ENCODE data around the gene SMR3B. TPM values are rescaled to one million over a fixed set of nuclear protein-coding genes. Genes with fewer than 3 reads are reported as not detected.

Gene SMR3B
- total RNA-seq = not detected in 2 replicates

DNA sequence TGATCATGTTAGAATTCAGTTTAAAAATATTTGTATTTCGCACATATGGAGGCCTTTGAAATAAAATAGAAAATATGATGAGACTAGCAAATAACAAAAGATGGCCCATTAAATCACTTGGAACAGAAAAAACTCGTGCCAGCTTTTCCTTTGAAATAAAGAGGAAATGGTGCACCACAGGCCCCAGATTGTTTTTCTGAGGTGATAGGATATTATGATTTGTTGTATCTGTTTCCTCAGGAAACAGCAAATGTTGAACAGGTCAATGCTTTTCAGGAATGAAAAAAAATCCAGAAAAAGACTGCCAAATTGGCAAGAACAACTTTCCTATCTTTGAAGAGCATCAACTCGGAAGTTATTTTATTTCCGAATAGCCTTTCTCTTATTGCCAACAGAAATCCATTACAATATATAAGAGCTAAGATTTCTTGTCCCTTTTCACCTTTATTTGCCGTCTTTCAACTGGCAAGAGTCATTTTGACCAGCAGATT, at the start of gene SMR3B:
SMR3B (plus strand) TSS at position 441 of the 491 bp plus-strand sequence. CDS start 1,380 bp downstream, outside the sequence.

DNA sequence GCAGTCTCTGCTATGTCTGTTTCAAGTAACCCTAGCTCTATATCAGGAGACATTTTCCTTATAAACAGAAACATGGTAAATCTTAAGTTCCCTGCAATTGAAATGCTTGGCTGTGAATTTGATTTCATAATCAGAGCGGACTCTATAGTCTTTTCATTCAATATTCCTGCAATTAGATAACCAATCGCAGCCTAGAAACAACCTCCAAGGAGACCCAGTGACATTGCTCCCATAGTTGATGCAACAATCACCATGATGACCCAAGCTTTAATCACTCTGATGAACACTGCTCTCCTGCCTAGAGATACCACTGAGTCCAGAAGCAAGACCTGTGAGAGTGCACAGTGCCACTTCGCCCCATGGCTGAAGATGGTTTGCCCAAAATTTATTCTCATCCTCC, 48.2 kb upstream of the SMR3B start, which contains the start of gene CABS1:
CABS1 (plus strand) TSS at position 301 of the 400 bp plus-strand sequence; CDS start at position 360, 59 bp downstream.

DNA sequence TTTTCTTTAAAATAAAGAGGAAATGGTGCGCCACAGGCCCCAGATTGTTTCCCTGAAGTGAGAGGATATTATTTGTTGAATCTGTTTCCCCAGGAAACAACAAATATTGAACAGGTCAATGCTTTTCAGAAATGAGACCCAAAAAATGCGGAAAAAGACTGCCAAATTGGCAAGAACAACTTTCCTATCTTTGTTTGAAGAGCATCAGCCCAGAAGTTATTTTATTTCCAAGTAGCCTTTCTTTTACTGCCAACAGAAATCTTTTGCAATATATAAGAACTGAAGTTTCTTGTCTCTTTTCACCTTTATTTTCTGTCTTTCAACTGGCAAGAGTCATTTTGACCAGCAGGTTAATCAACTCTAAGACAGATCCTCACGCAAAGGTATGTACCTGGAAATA, 22.5 kb upstream of the SMR3B start, which contains the start of gene SMR3A:
SMR3A (plus strand) TSS at position 301 of the 400 bp plus-strand sequence. CDS start 1,356 bp downstream, outside the sequence.

DNA sequence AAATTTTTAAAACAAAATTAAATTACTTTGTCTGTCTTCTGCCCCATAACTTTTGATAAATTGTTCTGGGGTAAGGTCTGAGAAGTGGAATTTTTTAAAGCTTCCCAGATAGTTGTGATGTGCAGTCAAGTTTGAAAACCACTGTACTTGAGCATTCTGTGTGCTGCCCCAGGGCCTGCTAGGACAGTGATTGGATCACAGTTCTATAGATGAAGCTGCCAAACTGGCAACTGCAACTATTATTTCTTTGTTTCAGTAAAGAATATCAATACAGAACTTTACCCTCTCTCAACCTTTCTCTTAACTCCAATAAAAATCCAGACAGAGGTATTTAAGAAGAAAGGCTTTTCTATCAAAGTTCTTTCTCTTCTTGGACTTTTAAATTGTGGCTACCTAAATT, 14.6 kb downstream of the SMR3B start, which contains the start of gene OPRPN:
OPRPN (plus strand) TSS at position 361 of the 400 bp plus-strand sequence. CDS start 1,346 bp downstream, outside the sequence.

Other genes starting within 250 kb of the SMR3B start
- gene PRR27, start 228.9 kb upstream of the SMR3B start, total RNA-seq = not detected in 2 replicates
- gene ODAM, start 187.4 kb upstream of the SMR3B start, total RNA-seq = not detected in 2 replicates
- gene FDCSP, start 157.0 kb upstream of the SMR3B start, total RNA-seq = not detected in 2 replicates
- gene CSN3, start 140.5 kb upstream of the SMR3B start, total RNA-seq = not detected in 2 replicates
- gene CABS1, start 48.1 kb upstream of the SMR3B start, total RNA-seq = not detected in 2 replicates
- gene SMR3A, start 22.4 kb upstream of the SMR3B start, total RNA-seq = not detected in 2 replicates
- gene OPRPN, start 14.8 kb downstream of the SMR3B start, total RNA-seq = not detected in 2 replicates
- gene MUC7, start 89.1 kb downstream of the SMR3B start, total RNA-seq = not detected in 2 replicates
- gene AMTN, start 135.4 kb downstream of the SMR3B start, total RNA-seq = 0.15 and 0.23 TPM in 2 replicates
- gene AMBN, start 209.1 kb downstream of the SMR3B start, total RNA-seq = not detected in 2 replicates
- gene ENAM, start 245.6 kb downstream of the SMR3B start, total RNA-seq = not detected in 2 replicates

Measured in hair follicular keratinocyte (primary cell).